ENCODE results near the gene OGFRL1. TPM values are rescaled to one million over a fixed set of nuclear protein-coding genes. Genes with fewer than 3 reads are reported as not detected.

OGFRL1 gene
- total and polyA plus RNA-seq, 2 of the 4 experiments (the other 2 are of a cell fraction), result 5.4 to 5.7 TPM

DNA sequence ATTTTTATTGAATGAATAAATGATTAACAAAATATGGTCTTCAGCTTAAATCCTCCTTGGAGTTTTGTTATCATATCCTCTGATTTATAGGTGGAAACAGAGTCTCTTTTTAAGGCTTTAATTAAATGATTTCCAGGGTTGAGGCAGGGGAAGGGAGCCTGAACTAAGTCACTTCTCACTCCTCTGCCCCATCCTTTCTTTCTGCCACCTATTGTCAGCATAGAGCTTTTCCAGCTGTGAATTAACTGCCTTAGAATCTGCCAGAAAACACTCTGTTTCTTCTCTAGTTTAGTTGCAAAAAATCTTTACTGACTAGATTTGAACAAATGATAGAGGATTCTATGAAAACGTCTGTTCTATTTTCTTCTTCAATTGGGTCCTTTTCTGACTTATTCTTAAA is 9.8 kb downstream of the OGFRL1 start:
- Histone ChIP-seq H2AFZ (replicated peaks; ENCODE audit: low read length, poor library complexity) (no peak overlapping the region), H3K14ac (replicated peaks; ENCODE audit: low read depth, low read length) (no peak overlapping the region), H3K79me1 (ENCODE audit: low read depth in 1 of 2, low read length in 2 of 2) (peaks cover 10 to 22% of the 10 kb centered on the region in 2 experiments), H3K4ac (ENCODE audit: low read depth, low read length) (no peak overlapping the region), H3K4me3 (ENCODE audit: insufficient read depth, low read depth, low read length) (no peak overlapping the region), H3K4me2 (ENCODE audit: low read depth, low read length) (no peak overlapping the region), H3K27ac (ENCODE audit: insufficient read depth, low read length) (no peak overlapping the region), H4K91ac (ENCODE audit: insufficient read depth, low read depth, low read length) (no peak overlapping the region), H3K18ac (ENCODE audit: low read depth, low read length) (no peak overlapping the region), H4K5ac (ENCODE audit: low read depth, low read length) (no peak overlapping the region), H4K8ac (ENCODE audit: low read depth in 2 of 2, low read length in 2 of 2) (no peak overlapping the region), H3K9me3 (ENCODE audit: control insufficient read depth, insufficient read depth, low read length) (no peaks in the 10 kb centered on the region), H2AK5ac (ENCODE audit: low read depth, low read length) (no peak overlapping the region), H2AK9ac (replicated peaks; ENCODE audit: low read depth, low read length, poor library complexity) (no peak overlapping the region), H3K27me3 (ENCODE audit: control insufficient read depth, insufficient read depth, low read length) (no peaks in the 10 kb centered on the region), H3K36me3 (ENCODE audit: control insufficient read depth, insufficient read depth, low read length) (peaks cover 10% of the 10 kb centered on the region; the same call in 1 of the 2 replicates), H3K23ac (ENCODE audit: low read depth, low read length) (no peak overlapping the region), H4K20me1 (ENCODE audit: insufficient read depth, low read length) (peaks cover 9% of the 10 kb centered on the region; the same call in 1 of the 2 replicates), H3K56ac (ENCODE audit: extremely low read depth, insufficient read depth, low read length) (no peak overlapping the region), H3K9ac (ENCODE audit: low read depth, low read length) (no peak overlapping the region), H2BK5ac (ENCODE audit: low read depth, low read length, poor library complexity, severe bottlenecking) (no peak overlapping the region), H3K4me1 (ENCODE audit: control insufficient read depth, insufficient read depth, low read length) (peaks cover 7% of the 10 kb centered on the region; the same call in 1 of the 2 replicates), H2BK15ac (ENCODE audit: low read depth, low read length) (no peak overlapping the region), H2BK120ac (ENCODE audit: low read depth, low read length) (no peak overlapping the region), H2BK20ac (ENCODE audit: low read depth, low read length) (no peak overlapping the region), H3K9me1 (ENCODE audit: insufficient read depth, low read length) (0 out of 2 replicates have a peak, but pooled peaks cover 2% of the 10 kb centered on the region)
- TF ChIP-seq FOS (IDR thresholded peaks at IDR 0.05; ENCODE audit: low read depth, low read length) (no peak), MAZ (IDR thresholded peaks at IDR 0.05; ENCODE audit: borderline replicate concordance, low read depth, low read length) (no peak), POLR2A (IDR thresholded peaks at IDR 0.05; ENCODE audit: low read depth, low read length) (no peak), RFX5 (IDR thresholded peaks at IDR 0.05; ENCODE audit: low read depth, low read length) (no peak), CTCF (conservative IDR thresholded peaks at IDR 0.05; ENCODE audit: low read depth, low read length) (no peak), RCOR1 (IDR thresholded peaks at IDR 0.05; ENCODE audit: insufficient replicate concordance, low read length) (no peak), MAFK (IDR thresholded peaks at IDR 0.05; ENCODE audit: low read depth, low read length) (no peak), RAD21 (IDR thresholded peaks at IDR 0.05; ENCODE audit: low read length) (no peak), CHD1 (IDR thresholded peaks at IDR 0.05; ENCODE audit: low read depth, low read length) (no peak), CEBPB (IDR thresholded peaks at IDR 0.05; ENCODE audit: low read depth, low read length) (no peak)
- ATAC-seq (ENCODE audit: low read depth) (no peak), DNase-seq (no peak)
- WGBS, 2 experiments (ENCODE audit: extremely low coverage in 2 of 2, insufficient read length in 1 of 2), result no CpG with 5 or more reads among the region's 1 CpG
- intact Hi-C loops (cut with micrococcal nuclease), result no loop called here
- dilution Hi-C loops (cut with HindIII; ENCODE audit: low sequenced_read_pairs, unreplicated experiment), result no loop called here
- no TSS peak for BruUV-seq (replicated peaks)
- POLR2A ChIA-PET (ENCODE audit: unreplicated experiment), result no interaction called here
- in situ Hi-C loops (cut with MboI; ENCODE audit: low sequenced_read_pairs), result no loop called here
- CTCF ChIA-PET, result no interaction called here
